ENCODE data around the gene XPO6. TPM values are rescaled to one million over a fixed set of nuclear protein-coding genes. Genes with fewer than 3 reads are reported as not detected.
A peak's percentile ranks its signal among the peaks of the same experiment; 100 is the strongest.

The XPO6 gene
- total RNA-seq, 2 experiments from 2014 or later = 130 to 167 TPM

DNA sequence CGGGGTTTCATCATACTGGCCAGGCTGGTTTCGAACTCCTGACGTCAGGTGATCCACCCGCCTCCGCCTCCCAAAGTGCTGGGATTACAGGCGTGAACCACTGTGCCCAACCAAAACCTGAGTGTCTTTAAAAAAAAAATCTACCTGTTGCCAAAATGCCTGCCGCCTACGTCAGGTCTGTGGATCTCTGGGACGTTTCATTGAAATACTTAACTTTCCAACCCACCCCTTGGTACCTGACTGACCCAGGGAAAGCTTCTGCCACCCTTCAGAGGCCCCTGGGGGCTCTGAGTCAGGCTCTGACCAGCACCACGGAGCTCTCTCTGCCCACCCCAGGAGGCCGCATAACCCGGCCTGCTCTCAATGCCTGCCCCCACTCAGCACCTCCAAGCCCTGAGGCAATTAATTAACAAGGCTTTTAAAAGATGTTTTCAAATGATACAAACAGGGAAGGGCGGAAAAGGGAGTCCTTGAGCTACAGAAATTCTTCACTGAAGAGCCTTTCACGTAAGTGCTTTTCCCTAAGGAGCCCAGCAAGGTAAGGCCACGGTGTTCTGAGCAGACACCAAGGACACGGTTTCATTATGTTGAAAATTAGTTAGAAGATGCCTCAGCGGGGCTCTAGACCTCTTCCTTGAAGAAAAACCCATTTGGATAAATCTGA, 118.9 kb downstream of the XPO6 start:
- H3K4me2 ChIP-seq (ENCODE audit: low read length) = no peak overlapping the region
- no peak overlapping the region for H3K27ac ChIP-seq (ENCODE audit: low read depth, low read length, poor library complexity, severe bottlenecking)
- H3K36me3 ChIP-seq (ENCODE audit: insufficient read depth, low read length) = peaks cover 14% of the 10 kb centered on the region; the same call in 1 of the 2 replicates
- H2AFZ ChIP-seq (ENCODE audit: low read length) = no peak overlapping the region
- TF ChIP-seq, protein P1, sequence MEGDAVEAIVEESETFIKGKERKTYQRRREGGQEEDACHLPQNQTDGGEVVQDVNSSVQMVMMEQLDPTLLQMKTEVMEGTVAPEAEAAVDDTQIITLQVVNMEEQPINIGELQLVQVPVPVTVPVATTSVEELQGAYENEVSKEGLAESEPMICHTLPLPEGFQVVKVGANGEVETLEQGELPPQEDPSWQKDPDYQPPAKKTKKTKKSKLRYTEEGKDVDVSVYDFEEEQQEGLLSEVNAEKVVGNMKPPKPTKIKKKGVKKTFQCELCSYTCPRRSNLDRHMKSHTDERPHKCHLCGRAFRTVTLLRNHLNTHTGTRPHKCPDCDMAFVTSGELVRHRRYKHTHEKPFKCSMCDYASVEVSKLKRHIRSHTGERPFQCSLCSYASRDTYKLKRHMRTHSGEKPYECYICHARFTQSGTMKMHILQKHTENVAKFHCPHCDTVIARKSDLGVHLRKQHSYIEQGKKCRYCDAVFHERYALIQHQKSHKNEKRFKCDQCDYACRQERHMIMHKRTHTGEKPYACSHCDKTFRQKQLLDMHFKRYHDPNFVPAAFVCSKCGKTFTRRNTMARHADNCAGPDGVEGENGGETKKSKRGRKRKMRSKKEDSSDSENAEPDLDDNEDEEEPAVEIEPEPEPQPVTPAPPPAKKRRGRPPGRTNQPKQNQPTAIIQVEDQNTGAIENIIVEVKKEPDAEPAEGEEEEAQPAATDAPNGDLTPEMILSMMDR (conservative IDR thresholded peaks at IDR 0.05; ENCODE audit: low read length) = no peak
- TF ChIP-seq EZH2phosphoT487 (IDR thresholded peaks at IDR 0.05; ENCODE audit: borderline replicate concordance, low read depth, low read length) = no peak
- no peak for DNase-seq (ENCODE audit: low spot score)
- H3K9me2 ChIP-seq (ENCODE audit: insufficient read depth, low read length) = no peaks in the 10 kb centered on the region
- H3K4me1 ChIP-seq (ENCODE audit: insufficient read depth, low read length, poor library complexity, severe bottlenecking) = no peaks in the 10 kb centered on the region
- H4K20me1 ChIP-seq (ENCODE audit: insufficient read depth, low read length) = no peaks in the 10 kb centered on the region
- no peaks in the 10 kb centered on the region for H3K9me3 ChIP-seq (ENCODE audit: low read length)
- no peak overlapping the region for H3K4me3 ChIP-seq (ENCODE audit: low read depth, low read length, poor library complexity, severe bottlenecking)
- ChIA-PET POLR2A (interaction anchor here (0.6 kb wide), 1 partner anchor 79 kb away, joined by 3 read pairs; no protein-coding TSS in a partner anchor), CTCF (ENCODE audit: unreplicated experiment) (no interaction called here)
- intact Hi-C loops (cut with micrococcal nuclease; ENCODE audit: unreplicated experiment) = no loop called here
- no peaks in the 10 kb centered on the region for H3K79me2 ChIP-seq (ENCODE audit: insufficient read depth, low read depth, low read length)
- BruUV-seq (replicated peaks) = no TSS peak

DNA sequence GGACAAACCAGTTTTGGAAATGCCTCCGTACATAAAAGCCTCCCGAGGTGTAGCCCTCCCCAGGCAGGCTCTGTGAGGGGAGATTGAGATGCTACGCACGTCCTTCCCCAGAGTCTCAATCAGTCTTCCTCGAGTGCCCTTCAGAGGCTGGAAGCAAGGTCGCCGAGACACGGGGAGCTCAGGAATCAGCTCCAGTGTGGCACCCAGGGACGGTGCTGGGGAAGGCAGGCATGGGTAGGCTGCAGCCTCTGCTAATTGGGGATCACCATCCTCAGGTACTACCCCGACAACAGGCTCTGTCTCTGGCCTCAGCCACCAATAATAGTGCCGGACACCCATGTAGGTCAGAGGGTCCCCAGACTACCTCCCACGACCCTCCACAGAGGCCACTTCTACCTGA, 120.1 kb downstream of the XPO6 start:
- intact Hi-C loops (cut with micrococcal nuclease; ENCODE audit: unreplicated experiment) = no loop called here
- H3K4me1 ChIP-seq (ENCODE audit: insufficient read depth, low read length, poor library complexity, severe bottlenecking) = no peaks in the 10 kb centered on the region
- no peaks in the 10 kb centered on the region for H4K20me1 ChIP-seq (ENCODE audit: insufficient read depth, low read length)
- no peak for DNase-seq (ENCODE audit: low spot score)
- H3K36me3 ChIP-seq (ENCODE audit: insufficient read depth, low read length) = peaks cover 2% of the 10 kb centered on the region; the same call in 1 of the 2 replicates
- no peak overlapping the region for H3K27ac ChIP-seq (ENCODE audit: low read depth, low read length, poor library complexity, severe bottlenecking)
- BruUV-seq (replicated peaks) = no TSS peak
- TF ChIP-seq EZH2phosphoT487 (IDR thresholded peaks at IDR 0.05; ENCODE audit: borderline replicate concordance, low read depth, low read length) = no peak
- TF ChIP-seq, protein P1 (conservative IDR thresholded peaks at IDR 0.05; ENCODE audit: low read length) = no peak
- no peaks in the 10 kb centered on the region for H3K9me3 ChIP-seq (ENCODE audit: low read length)
- H3K79me2 ChIP-seq (ENCODE audit: insufficient read depth, low read depth, low read length) = no peaks in the 10 kb centered on the region
- H3K4me2 ChIP-seq (ENCODE audit: low read length) = no peak overlapping the region
- no peak overlapping the region for H3K4me3 ChIP-seq (ENCODE audit: low read depth, low read length, poor library complexity, severe bottlenecking)
- POLR2A ChIA-PET = interaction anchor here (0.6 kb wide), 1 partner anchor 120 kb away, joined by 3 read pairs; no protein-coding TSS in a partner anchor
- H2AFZ ChIP-seq (ENCODE audit: low read length) = no peak overlapping the region
- CTCF ChIA-PET (ENCODE audit: unreplicated experiment) = no interaction called here
- H3K9me2 ChIP-seq (ENCODE audit: insufficient read depth, low read length) = no peaks in the 10 kb centered on the region

DNA sequence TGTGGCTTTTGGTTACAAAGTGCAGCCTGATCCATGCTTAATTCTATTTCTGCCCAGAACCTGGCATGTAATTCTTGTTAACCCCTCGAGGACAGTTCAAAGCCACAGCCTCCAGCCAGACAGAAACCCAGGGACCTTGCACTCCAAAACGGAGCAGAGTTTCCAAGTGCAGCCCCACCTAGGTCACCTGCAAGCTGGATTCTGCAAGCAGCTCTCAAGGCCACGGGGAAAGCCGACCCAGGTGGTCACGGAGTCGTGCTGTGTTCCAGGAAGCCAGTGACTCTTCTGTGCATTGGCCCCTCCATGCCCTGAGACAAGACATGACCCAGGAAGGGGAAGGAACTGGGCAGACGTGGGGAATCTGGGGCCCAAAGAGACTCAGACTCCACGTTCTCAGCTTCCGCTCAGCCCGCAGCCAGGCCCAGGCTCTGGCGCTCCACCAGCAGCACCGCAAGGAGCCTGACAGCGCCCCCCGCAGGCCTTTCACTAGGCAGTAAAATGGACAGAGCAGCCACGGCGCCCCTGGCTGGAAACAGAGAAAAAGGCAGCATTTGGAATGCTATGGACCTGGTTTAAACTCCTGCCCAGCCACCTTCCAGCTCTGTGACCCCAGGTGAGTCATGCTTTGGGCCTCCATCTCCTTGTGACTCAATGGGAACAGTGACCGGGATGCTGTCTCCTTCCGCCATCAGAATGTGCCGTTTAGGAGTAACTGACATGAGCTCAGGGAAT, 121.0 kb downstream of the XPO6 start:
- no peaks in the 10 kb centered on the region for H3K9me3 ChIP-seq (ENCODE audit: low read length)
- H3K4me3 ChIP-seq (ENCODE audit: low read depth, low read length, poor library complexity, severe bottlenecking) = no peak overlapping the region
- no peak for TF ChIP-seq EZH2phosphoT487 (IDR thresholded peaks at IDR 0.05; ENCODE audit: borderline replicate concordance, low read depth, low read length)
- TF ChIP-seq, protein P1 (conservative IDR thresholded peaks at IDR 0.05; ENCODE audit: low read length) = peak; percentile 60
- H3K36me3 ChIP-seq (ENCODE audit: insufficient read depth, low read length) = no peaks in the 10 kb centered on the region
- DNase-seq (ENCODE audit: low spot score) = no peak
- H3K4me2 ChIP-seq (ENCODE audit: low read length) = no peak overlapping the region
- POLR2A ChIA-PET = no interaction called here
- CTCF ChIA-PET (ENCODE audit: unreplicated experiment) = no interaction called here
- H4K20me1 ChIP-seq (ENCODE audit: insufficient read depth, low read length) = no peaks in the 10 kb centered on the region
- intact Hi-C loops (cut with micrococcal nuclease; ENCODE audit: unreplicated experiment) = no loop called here
- no peak overlapping the region for H3K27ac ChIP-seq (ENCODE audit: low read depth, low read length, poor library complexity, severe bottlenecking)
- no TSS peak for BruUV-seq (replicated peaks)
- no peaks in the 10 kb centered on the region for H3K9me2 ChIP-seq (ENCODE audit: insufficient read depth, low read length)
- H2AFZ ChIP-seq (ENCODE audit: low read length) = no peak overlapping the region
- no peaks in the 10 kb centered on the region for H3K4me1 ChIP-seq (ENCODE audit: insufficient read depth, low read length, poor library complexity, severe bottlenecking)
- H3K79me2 ChIP-seq (ENCODE audit: insufficient read depth, low read depth, low read length) = no peaks in the 10 kb centered on the region
